NT2/D1 (cell line): ENCODE measurements around the gene FADS2.

ENCODE experiments used
- SUZ12 ChIP-seq: IDR thresholded peaks from 2 replicates; pipeline ENCODE4 v1.6.1; 2011; ENCODE audit not compliant: insufficient read length, insufficient read depth; ENCODE audit errors: extremely low read depth
- ZNF274 ChIP-seq: IDR thresholded peaks from 2 replicates; pipeline ENCODE4 v1.6.1; 2011; ENCODE audit warnings: mild to moderate bottlenecking, low read depth, low read length

DNA sequence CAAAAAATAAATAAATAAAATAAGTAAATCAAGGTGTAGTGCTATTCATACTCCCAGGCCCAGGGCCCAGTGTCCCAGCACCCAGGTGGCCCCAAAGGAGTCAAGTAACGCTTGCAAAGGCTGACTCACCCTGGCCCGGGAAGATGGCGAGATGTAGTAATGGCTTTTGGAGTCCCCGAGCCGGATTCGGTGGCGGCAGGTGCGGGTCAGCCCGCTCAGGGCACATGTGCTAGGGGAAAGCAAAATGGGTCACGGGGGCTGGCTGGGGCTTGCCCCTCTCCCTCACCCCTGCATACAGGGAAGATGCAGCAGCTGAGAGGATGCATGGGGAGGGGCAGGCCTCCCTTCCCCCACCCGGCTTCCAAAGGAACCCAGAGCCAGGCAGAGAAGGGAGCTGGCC lies 74.2 kb downstream of the FADS2 start:
- TF ChIP-seq SUZ12 (no peak), ZNF274 (no peak)
